Measurements from ENCODE around the gene ANO6.

DNA sequence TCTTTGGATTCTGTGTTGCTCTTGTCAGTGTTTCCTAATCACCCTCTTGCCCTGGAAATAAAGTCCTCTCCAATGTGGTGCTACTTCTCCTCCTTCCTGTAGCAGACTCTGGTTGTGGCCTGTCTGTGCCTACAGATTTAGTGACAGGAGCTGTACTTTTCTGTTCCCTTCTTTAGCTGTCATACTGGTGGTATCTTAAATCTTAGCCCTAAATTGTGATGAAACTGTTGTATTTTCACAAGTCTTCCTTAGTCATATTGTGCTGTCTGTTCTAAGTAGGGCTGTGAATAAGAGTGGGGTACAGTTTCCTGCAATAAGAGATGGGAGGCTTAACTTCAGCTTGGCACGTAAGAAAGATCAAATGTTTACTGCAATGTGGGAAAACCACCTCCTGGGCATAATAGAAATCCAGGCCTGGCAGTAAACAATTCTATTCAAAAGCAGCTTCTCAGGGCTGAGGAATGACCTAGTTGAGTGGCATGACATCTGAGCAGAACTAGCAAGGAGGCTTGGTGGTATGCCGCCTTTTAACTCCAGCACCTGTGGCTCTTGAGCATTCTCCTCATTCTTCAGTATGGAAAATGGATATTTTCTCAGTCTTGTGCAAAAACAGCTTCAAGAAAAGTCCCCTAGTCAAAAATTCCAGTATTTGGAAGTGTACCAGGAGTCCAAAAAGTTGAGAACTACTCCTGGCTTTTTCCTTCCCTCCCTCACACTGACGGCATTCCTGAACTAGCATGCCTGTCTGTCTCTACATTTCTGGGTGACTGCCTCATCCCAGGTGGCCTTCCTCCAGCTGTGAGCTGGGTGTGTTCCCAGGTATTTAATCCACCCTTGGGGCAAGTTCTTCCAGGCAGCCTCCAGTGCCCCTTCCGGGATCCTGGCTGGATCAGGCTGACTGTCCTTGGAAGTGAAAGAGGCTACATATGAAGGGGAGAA is 19.5 kb downstream of the ANO6 start:
- TF ChIP-seq, protein P1, sequence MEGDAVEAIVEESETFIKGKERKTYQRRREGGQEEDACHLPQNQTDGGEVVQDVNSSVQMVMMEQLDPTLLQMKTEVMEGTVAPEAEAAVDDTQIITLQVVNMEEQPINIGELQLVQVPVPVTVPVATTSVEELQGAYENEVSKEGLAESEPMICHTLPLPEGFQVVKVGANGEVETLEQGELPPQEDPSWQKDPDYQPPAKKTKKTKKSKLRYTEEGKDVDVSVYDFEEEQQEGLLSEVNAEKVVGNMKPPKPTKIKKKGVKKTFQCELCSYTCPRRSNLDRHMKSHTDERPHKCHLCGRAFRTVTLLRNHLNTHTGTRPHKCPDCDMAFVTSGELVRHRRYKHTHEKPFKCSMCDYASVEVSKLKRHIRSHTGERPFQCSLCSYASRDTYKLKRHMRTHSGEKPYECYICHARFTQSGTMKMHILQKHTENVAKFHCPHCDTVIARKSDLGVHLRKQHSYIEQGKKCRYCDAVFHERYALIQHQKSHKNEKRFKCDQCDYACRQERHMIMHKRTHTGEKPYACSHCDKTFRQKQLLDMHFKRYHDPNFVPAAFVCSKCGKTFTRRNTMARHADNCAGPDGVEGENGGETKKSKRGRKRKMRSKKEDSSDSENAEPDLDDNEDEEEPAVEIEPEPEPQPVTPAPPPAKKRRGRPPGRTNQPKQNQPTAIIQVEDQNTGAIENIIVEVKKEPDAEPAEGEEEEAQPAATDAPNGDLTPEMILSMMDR (IDR thresholded peaks at IDR 0.05), result no peak
- TF ChIP-seq POLR2A (IDR thresholded peaks at IDR 0.05), result no peak
